ENCODE results near the gene CSNK1E.
A peak's percentile ranks its signal among the peaks of the same experiment; 100 is the strongest.
"Not testable (repeated sequence)": the region's sequence is repeated elsewhere in the genome, so short reads cannot be mapped to it uniquely, and the experiment has no call there.

Gene CSNK1E

GRCh38 chr22:38317122-38317994 is at the start of gene CSNK1E:
Gene CSNK1E (minus strand): TSS chr22:38317433. CDS start chr22:38314157, 3,276 bp downstream.
- H3K4me3 ChIP-seq (replicated peaks; ENCODE audit: low read depth, low read length) = peak within 1 kb of the TSS; percentile 63
- TF ChIP-seq CTCF (IDR thresholded peaks at IDR 0.05; ENCODE audit: low read length, missing control alignments) = no peak
- DNase-seq (ENCODE audit: low read depth) = no peak

GRCh38 chr22:38365829-38366228 is 48.6 kb upstream of the CSNK1E start:
- not testable (repeated sequence) for DNase-seq (ENCODE audit: low read depth); H3K4me3 ChIP-seq (replicated peaks; ENCODE audit: low read depth, low read length)

- not testable (repeated sequence) for H3K4me3 ChIP-seq (replicated peaks; ENCODE audit: low read depth, low read length); DNase-seq (ENCODE audit: low read depth)
Measured at GRCh38 chr22:38365174-38365573, 47.9 kb upstream of the CSNK1E start.

- H3K4me3 ChIP-seq (replicated peaks; ENCODE audit: low read depth, low read length); DNase-seq (ENCODE audit: low read depth): not testable (repeated sequence)
Measured at GRCh38 chr22:38360560-38360959, 43.3 kb upstream of the CSNK1E start.

GRCh38 chr22:38359817-38360216 is 42.6 kb upstream of the CSNK1E start:
- not testable (repeated sequence) for H3K4me3 ChIP-seq (replicated peaks; ENCODE audit: low read depth, low read length); DNase-seq (ENCODE audit: low read depth)

- DNase-seq (ENCODE audit: low read depth); H3K4me3 ChIP-seq (replicated peaks; ENCODE audit: low read depth, low read length): not testable (repeated sequence)
Measured at GRCh38 chr22:38357971-38358370, 40.7 kb upstream of the CSNK1E start.

GRCh38 chr22:38355275-38355674 is 38.0 kb upstream of the CSNK1E start:
- no peak for TF ChIP-seq CTCF (IDR thresholded peaks at IDR 0.05; ENCODE audit: low read length, missing control alignments)
- H3K4me3 ChIP-seq (replicated peaks; ENCODE audit: low read depth, low read length) = no peak overlapping the region
- DNase-seq (ENCODE audit: low read depth) = no peak

- TF ChIP-seq CTCF (IDR thresholded peaks at IDR 0.05; ENCODE audit: low read length, missing control alignments) = no peak
- H3K4me3 ChIP-seq (replicated peaks; ENCODE audit: low read depth, low read length) = no peak overlapping the region
Measured at GRCh38 chr22:38353701-38354100, 36.5 kb upstream of the CSNK1E start.

GRCh38 chr22:38353142-38353629 is 36.0 kb upstream of the CSNK1E start:
- DNase-seq (ENCODE audit: low read depth) = peak; percentile 50
- H3K4me3 ChIP-seq (replicated peaks; ENCODE audit: low read depth, low read length) = no peak overlapping the region
- TF ChIP-seq CTCF (IDR thresholded peaks at IDR 0.05; ENCODE audit: low read length, missing control alignments) = peak; percentile 44

More at GRCh38 chr22:38353701-38354100, 36.5 kb upstream of the CSNK1E start:
- DNase-seq (ENCODE audit: low read depth) = no peak
